Osteocyte (in vitro differentiated cells): ENCODE measurements around the gene NEK5. TPM values are rescaled to one million over a fixed set of nuclear protein-coding genes. Genes with fewer than 3 reads are reported as not detected.

Experiments
- DNase-seq: peaks from one replicate; pipeline ENCODE4 v3.0.0; 2021; ENCODE audit warnings: mixed read lengths; ENCODE audit not compliant: unreplicated experiment; ENCODE audit errors: extremely low spot score
- H3K27ac Mint-ChIP-seq: one replicate; pipeline ENCODE4 v1.8.0; 2021; ENCODE audit warnings: mild to moderate bottlenecking, mixed read lengths; ENCODE audit not compliant: unreplicated experiment
- H3K27me3 Mint-ChIP-seq: one replicate; pipeline ENCODE4 v1.8.0; 2021; ENCODE audit warnings: mixed read lengths; ENCODE audit not compliant: unreplicated experiment
- H3K36me3 Mint-ChIP-seq: one replicate; pipeline ENCODE4 v1.8.0; 2021; ENCODE audit warnings: mixed read lengths; ENCODE audit not compliant: unreplicated experiment
- H3K4me1 Mint-ChIP-seq: one replicate; pipeline ENCODE4 v1.8.0; 2021; ENCODE audit warnings: mixed read lengths; ENCODE audit not compliant: unreplicated experiment
- H3K4me3 Mint-ChIP-seq: one replicate; pipeline ENCODE4 v1.8.0; 2021; ENCODE audit warnings: mild to moderate bottlenecking, moderate library complexity, mixed read lengths; ENCODE audit not compliant: unreplicated experiment
- H3K9me3 Mint-ChIP-seq: one replicate; pipeline ENCODE4 v1.8.0; 2021; ENCODE audit warnings: mixed read lengths; ENCODE audit not compliant: unreplicated experiment
- CTCF ChIP-seq: fragments of 200-600 bp; sonication (generic); IDR thresholded peaks from 2 replicates; pipeline ENCODE4 v1.5.0; 2021; ENCODE audit warnings: antibody characterized with exemption, mild to moderate bottlenecking, moderate library complexity
- total RNA-seq: library from RNA; stranded (reverse); gene quantifications from 2 replicates; pipeline ENCODE4 v1.2.1, GENCODE V29; 2021

The NEK5 gene
- total RNA-seq, 1 donor from 2014 or later: 0.40 TPM

- Mint-ChIP-seq H3K36me3 (no peaks in the 10 kb centered on the region), H3K27me3 (no peaks in the 10 kb centered on the region), H3K4me3 (no peak overlapping the region), H3K4me1 (peaks cover 6% of the 10 kb centered on the region), H3K9me3 (no peaks in the 10 kb centered on the region), H3K27ac (no peak overlapping the region)
- TF ChIP-seq CTCF: peak; percentile 63
- no peak for DNase-seq
These were observed 127.6 kb downstream of the NEK5 start for GRCh38 chr13:52001120-52001731.

GRCh38 chr13:51999921-52000320 is 129.0 kb downstream of the NEK5 start:
- no peak for TF ChIP-seq CTCF
- no peaks in the 10 kb centered on the region for H3K27me3 Mint-ChIP-seq
- H3K36me3 Mint-ChIP-seq: no peaks in the 10 kb centered on the region
- H3K9me3 Mint-ChIP-seq: no peaks in the 10 kb centered on the region
- no peak overlapping the region for H3K4me3 Mint-ChIP-seq
- peaks cover 6% of the 10 kb centered on the region for H3K4me1 Mint-ChIP-seq
- H3K27ac Mint-ChIP-seq: no peak overlapping the region
- no peak for DNase-seq

GRCh38 chr13:51999510-51999911 is 129.4 kb downstream of the NEK5 start:
- Mint-ChIP-seq H3K27ac (no peak overlapping the region), H3K4me3 (no peak overlapping the region), H3K9me3 (no peaks in the 10 kb centered on the region), H3K36me3 (no peaks in the 10 kb centered on the region), H3K4me1 (peaks cover 6% of the 10 kb centered on the region), H3K27me3 (peaks cover under 1% of the 10 kb centered on the region)
- no peak for TF ChIP-seq CTCF
- no peak for DNase-seq

GRCh38 chr13:51998723-51999509 is 130.0 kb downstream of the NEK5 start:
- no peak for TF ChIP-seq CTCF
- Mint-ChIP-seq H3K4me3 (no peak overlapping the region), H3K36me3 (no peaks in the 10 kb centered on the region), H3K9me3 (no peaks in the 10 kb centered on the region), H3K27me3 (peaks cover 2% of the 10 kb centered on the region), H3K27ac (no peak overlapping the region), H3K4me1 (peaks cover 6% of the 10 kb centered on the region)
- DNase-seq: no peak

GRCh38 chr13:51997641-51998330 is 131.1 kb downstream of the NEK5 start:
- H3K36me3 Mint-ChIP-seq: no peaks in the 10 kb centered on the region
- H3K27ac Mint-ChIP-seq: no peak overlapping the region
- no peak for DNase-seq
- TF ChIP-seq CTCF: no peak
- H3K4me1 Mint-ChIP-seq: peaks cover 6% of the 10 kb centered on the region
- no peaks in the 10 kb centered on the region for H3K9me3 Mint-ChIP-seq
- H3K4me3 Mint-ChIP-seq: no peak overlapping the region
- H3K27me3 Mint-ChIP-seq: peaks cover 2% of the 10 kb centered on the region
